ENCODE measurements around the gene NSUN3.

The NSUN3 gene

GRCh38 chr3:94062513-94063404, at the start of gene NSUN3, which contains the start of gene DHFR2:
TSS of gene NSUN3 (plus strand) at chr3:94063061. CDS start at chr3:94063127, 66 bp downstream.
TSS of gene DHFR2 (minus strand) at chr3:94062916. CDS start at chr3:94061511, 1,405 bp downstream.
- TF ChIP-seq, protein P1, sequence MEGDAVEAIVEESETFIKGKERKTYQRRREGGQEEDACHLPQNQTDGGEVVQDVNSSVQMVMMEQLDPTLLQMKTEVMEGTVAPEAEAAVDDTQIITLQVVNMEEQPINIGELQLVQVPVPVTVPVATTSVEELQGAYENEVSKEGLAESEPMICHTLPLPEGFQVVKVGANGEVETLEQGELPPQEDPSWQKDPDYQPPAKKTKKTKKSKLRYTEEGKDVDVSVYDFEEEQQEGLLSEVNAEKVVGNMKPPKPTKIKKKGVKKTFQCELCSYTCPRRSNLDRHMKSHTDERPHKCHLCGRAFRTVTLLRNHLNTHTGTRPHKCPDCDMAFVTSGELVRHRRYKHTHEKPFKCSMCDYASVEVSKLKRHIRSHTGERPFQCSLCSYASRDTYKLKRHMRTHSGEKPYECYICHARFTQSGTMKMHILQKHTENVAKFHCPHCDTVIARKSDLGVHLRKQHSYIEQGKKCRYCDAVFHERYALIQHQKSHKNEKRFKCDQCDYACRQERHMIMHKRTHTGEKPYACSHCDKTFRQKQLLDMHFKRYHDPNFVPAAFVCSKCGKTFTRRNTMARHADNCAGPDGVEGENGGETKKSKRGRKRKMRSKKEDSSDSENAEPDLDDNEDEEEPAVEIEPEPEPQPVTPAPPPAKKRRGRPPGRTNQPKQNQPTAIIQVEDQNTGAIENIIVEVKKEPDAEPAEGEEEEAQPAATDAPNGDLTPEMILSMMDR (IDR thresholded peaks at IDR 0.05; ENCODE audit: low read depth, low read length), result no peak
- peak; percentile 93 for DNase-seq (ENCODE audit: extremely low read depth, low read depth)

DNA sequence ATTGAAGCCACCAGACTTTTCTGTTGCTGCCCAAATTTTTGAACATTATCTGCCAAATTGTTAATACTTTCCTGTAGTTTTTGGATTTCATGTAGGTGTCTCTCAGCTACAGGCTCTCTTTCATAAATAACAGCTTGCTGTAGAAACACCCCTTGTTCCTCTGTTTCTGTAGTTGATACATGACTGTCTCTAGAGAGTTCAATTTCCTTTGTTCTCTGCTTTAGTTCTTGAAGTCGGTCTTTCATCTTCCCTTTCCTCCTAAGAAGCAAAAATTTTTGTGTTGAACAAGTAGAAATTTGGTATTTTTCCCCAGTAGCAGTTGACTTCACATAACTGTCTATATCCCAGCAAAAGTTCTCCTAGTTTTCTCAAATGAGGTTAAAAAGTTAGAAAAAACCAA, 47.8 kb upstream of the NSUN3 start:
- TF ChIP-seq, protein P1 (IDR thresholded peaks at IDR 0.05; ENCODE audit: low read depth, low read length), result no peak
- no peak for DNase-seq (ENCODE audit: extremely low read depth, low read depth)

GRCh38 chr3:94019659-94020058, 43.2 kb upstream of the NSUN3 start:
- TF ChIP-seq, protein P1 (IDR thresholded peaks at IDR 0.05; ENCODE audit: low read depth, low read length), result no peak
- DNase-seq (ENCODE audit: extremely low read depth, low read depth), result no peak

DNA sequence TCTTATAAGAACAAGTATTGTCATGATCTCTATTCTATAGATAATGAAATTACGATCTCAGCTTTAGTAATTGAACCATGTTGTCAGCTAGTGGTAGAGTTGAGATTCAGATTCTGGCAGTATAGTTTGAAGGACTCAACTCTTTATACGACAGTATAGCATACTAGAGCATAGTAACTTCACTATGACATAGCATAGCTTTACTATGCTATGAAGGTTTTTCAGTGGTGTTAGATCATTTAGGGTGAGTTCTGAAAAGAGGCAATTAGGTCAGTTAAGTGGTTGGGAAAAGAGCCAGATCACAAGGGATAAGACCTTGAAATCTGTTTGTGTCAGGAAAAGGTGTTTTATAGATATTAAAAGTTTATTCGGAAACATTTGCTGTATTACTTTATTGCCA, 42.6 kb upstream of the NSUN3 start:
- TF ChIP-seq, protein P1 (IDR thresholded peaks at IDR 0.05; ENCODE audit: low read depth, low read length), result no peak
- no peak for DNase-seq (ENCODE audit: extremely low read depth, low read depth)

DNA sequence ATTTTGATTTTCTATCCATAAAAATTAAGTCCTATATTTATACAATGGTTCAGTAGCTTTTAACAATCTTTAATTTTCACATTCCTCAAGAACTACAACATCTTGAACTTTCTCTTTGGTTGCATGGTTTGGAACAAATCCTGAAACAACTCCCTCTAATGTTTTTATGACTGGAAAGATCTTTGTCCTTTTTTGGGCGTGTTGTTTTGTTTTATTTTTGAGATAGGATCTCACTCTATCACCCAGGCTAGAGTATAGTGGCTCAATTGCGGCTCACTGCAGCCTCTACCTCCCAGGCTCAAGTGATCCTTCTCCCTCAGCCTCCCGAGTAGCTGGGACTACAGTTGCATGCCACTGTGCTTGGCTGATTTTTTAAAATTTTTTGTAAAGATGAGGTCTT, 38.5 kb upstream of the NSUN3 start:
- DNase-seq (ENCODE audit: extremely low read depth, low read depth), result no peak

GRCh38 chr3:94026623-94027022, 36.2 kb upstream of the NSUN3 start:
- TF ChIP-seq, protein P1 (IDR thresholded peaks at IDR 0.05; ENCODE audit: low read depth, low read length), result no peak
- DNase-seq (ENCODE audit: extremely low read depth, low read depth), result no peak

More for the DNA sequence above, 38.5 kb upstream of the NSUN3 start:
- TF ChIP-seq, protein P1 (IDR thresholded peaks at IDR 0.05; ENCODE audit: low read depth, low read length), result no peak

GRCh38 chr3:94028093-94028837, 34.6 kb upstream of the NSUN3 start, which contains the start of gene STX19:
TSS of gene STX19 (minus strand) at chr3:94028597. CDS start at chr3:94015269, 13,328 bp downstream.
- no peak for DNase-seq (ENCODE audit: extremely low read depth, low read depth)
- TF ChIP-seq, protein P1 (IDR thresholded peaks at IDR 0.05; ENCODE audit: low read depth, low read length), result no peak

Measured in AG09319 (cell line).